ENCODE measurements around the gene GAN. TPM values are rescaled to one million over a fixed set of nuclear protein-coding genes. Genes with fewer than 3 reads are reported as not detected.

Gene GAN
- total RNA-seq: 6.8 TPM

GRCh38 chr16:81314603-81315270 lies at the start of gene GAN:
Gene GAN, plus strand, starts transcription at chr16:81314962. Its CDS starts 152 bp downstream, at chr16:81315114.
- peak within 1 kb of the TSS; percentile 81 to 89 (median 89) for H3K9ac ChIP-seq (ENCODE audit: low read depth in 1 of 3, low read length in 3 of 3)
- H3K36me3 ChIP-seq (ENCODE audit: control insufficient read depth in 3 of 3, insufficient read depth in 3 of 3, low read length in 3 of 3): no peaks in the 10 kb centered on the region
- no peaks in the 10 kb centered on the region for H3K9me3 ChIP-seq (ENCODE audit: control insufficient read depth in 3 of 3, low read length in 3 of 3)
- peaks cover 9 to 28% (median 22%) of the 10 kb centered on the region in 3 donors for H3K4me1 ChIP-seq (ENCODE audit: control insufficient read depth in 3 of 3, insufficient read depth in 3 of 3, low read length in 3 of 3)
- H3K27me3 ChIP-seq (ENCODE audit: control insufficient read depth in 3 of 3, insufficient read depth in 3 of 3, low read length in 3 of 3): no peaks in the 10 kb centered on the region
- H3K4me3 ChIP-seq (ENCODE audit: low read length in 3 of 3): peak within 1 kb of the TSS; percentile 97 to 99 (median 99)
- peak within 1 kb of the TSS; percentile 78 for H3K27ac ChIP-seq (ENCODE audit: low read depth, low read length)

- peaks cover 0 to 4% (median 0%) of the 10 kb centered on the region in 3 donors for H3K27me3 ChIP-seq (ENCODE audit: control insufficient read depth in 3 of 3, insufficient read depth in 3 of 3, low read length in 3 of 3)
- peaks cover 6 to 15% (median 8%) of the 10 kb centered on the region in 3 donors for H3K4me1 ChIP-seq (ENCODE audit: control insufficient read depth in 3 of 3, insufficient read depth in 3 of 3, low read length in 3 of 3)
- no peak overlapping the region for H3K27ac ChIP-seq (ENCODE audit: low read depth, low read length)
- H3K4me3 ChIP-seq (ENCODE audit: low read length in 3 of 3): no peak overlapping the region
- H3K36me3 ChIP-seq (ENCODE audit: control insufficient read depth in 3 of 3, insufficient read depth in 3 of 3, low read length in 3 of 3): no peaks in the 10 kb centered on the region
- H3K9me3 ChIP-seq (ENCODE audit: control insufficient read depth in 3 of 3, low read length in 3 of 3): no peaks in the 10 kb centered on the region
- no peak overlapping the region for H3K9ac ChIP-seq (ENCODE audit: low read depth in 1 of 3, low read length in 3 of 3)
Observed at GRCh38 chr16:81265052-81265451, 49.7 kb upstream of the GAN start.

- Histone ChIP-seq H3K4me1 (ENCODE audit: control insufficient read depth in 3 of 3, insufficient read depth in 3 of 3, low read length in 3 of 3) (peaks cover 6 to 15% (median 8%) of the 10 kb centered on the region in 3 donors), H3K27ac (ENCODE audit: low read depth, low read length) (no peak overlapping the region)
Observed at GRCh38 chr16:81265658-81266451, 48.9 kb upstream of the GAN start.

GRCh38 chr16:81266680-81267095 lies 48.1 kb upstream of the GAN start:
- Histone ChIP-seq H3K36me3 (ENCODE audit: control insufficient read depth in 3 of 3, insufficient read depth in 3 of 3, low read length in 3 of 3) (no peaks in the 10 kb centered on the region), H3K27me3 (ENCODE audit: control insufficient read depth in 3 of 3, insufficient read depth in 3 of 3, low read length in 3 of 3) (peaks cover 0 to 6% (median 0%) of the 10 kb centered on the region in 3 donors), H3K9ac (ENCODE audit: low read depth in 1 of 3, low read length in 3 of 3) (peak overlapping the region in 1 of 3 donors; percentile 8), H3K9me3 (ENCODE audit: control insufficient read depth in 3 of 3, low read length in 3 of 3) (no peaks in the 10 kb centered on the region), H3K4me1 (ENCODE audit: control insufficient read depth in 3 of 3, insufficient read depth in 3 of 3, low read length in 3 of 3) (peaks cover 6 to 15% (median 8%) of the 10 kb centered on the region in 3 donors), H3K27ac (ENCODE audit: low read depth, low read length) (no peak overlapping the region), H3K4me3 (ENCODE audit: low read length in 3 of 3) (no peak overlapping the region)

More at GRCh38 chr16:81265658-81266451, 48.9 kb upstream of the GAN start:
- Histone ChIP-seq H3K9me3 (ENCODE audit: control insufficient read depth in 3 of 3, low read length in 3 of 3) (no peaks in the 10 kb centered on the region), H3K27me3 (ENCODE audit: control insufficient read depth in 3 of 3, insufficient read depth in 3 of 3, low read length in 3 of 3) (peaks cover 0 to 6% (median 0%) of the 10 kb centered on the region in 3 donors), H3K9ac (ENCODE audit: low read depth in 1 of 3, low read length in 3 of 3) (no peak overlapping the region), H3K4me3 (ENCODE audit: low read length in 3 of 3) (no peak overlapping the region), H3K36me3 (ENCODE audit: control insufficient read depth in 3 of 3, insufficient read depth in 3 of 3, low read length in 3 of 3) (no peaks in the 10 kb centered on the region)

- peaks cover 6 to 15% (median 8%) of the 10 kb centered on the region in 3 donors for H3K4me1 ChIP-seq (ENCODE audit: control insufficient read depth in 3 of 3, insufficient read depth in 3 of 3, low read length in 3 of 3)
- no peak overlapping the region for H3K9ac ChIP-seq (ENCODE audit: low read depth in 1 of 3, low read length in 3 of 3)
- H3K4me3 ChIP-seq (ENCODE audit: low read length in 3 of 3): no peak overlapping the region
- H3K27me3 ChIP-seq (ENCODE audit: control insufficient read depth in 3 of 3, insufficient read depth in 3 of 3, low read length in 3 of 3): peaks cover 0 to 6% (median 0%) of the 10 kb centered on the region in 3 donors
- H3K9me3 ChIP-seq (ENCODE audit: control insufficient read depth in 3 of 3, low read length in 3 of 3): no peaks in the 10 kb centered on the region
- H3K36me3 ChIP-seq (ENCODE audit: control insufficient read depth in 3 of 3, insufficient read depth in 3 of 3, low read length in 3 of 3): no peaks in the 10 kb centered on the region
- H3K27ac ChIP-seq (ENCODE audit: low read depth, low read length): no peak overlapping the region
Observed at GRCh38 chr16:81268509-81268908, 46.3 kb upstream of the GAN start.

- no peaks in the 10 kb centered on the region for H3K4me1 ChIP-seq (ENCODE audit: control insufficient read depth in 3 of 3, insufficient read depth in 3 of 3, low read length in 3 of 3)
- no peak overlapping the region for H3K27ac ChIP-seq (ENCODE audit: low read depth, low read length)
- no peak overlapping the region for H3K4me3 ChIP-seq (ENCODE audit: low read length in 3 of 3)
- no peak overlapping the region for H3K9ac ChIP-seq (ENCODE audit: low read depth in 1 of 3, low read length in 3 of 3)
- H3K27me3 ChIP-seq (ENCODE audit: control insufficient read depth in 3 of 3, insufficient read depth in 3 of 3, low read length in 3 of 3): peaks cover 0 to 6% (median 0%) of the 10 kb centered on the region in 3 donors
- H3K9me3 ChIP-seq (ENCODE audit: control insufficient read depth in 3 of 3, low read length in 3 of 3): no peaks in the 10 kb centered on the region
- no peaks in the 10 kb centered on the region for H3K36me3 ChIP-seq (ENCODE audit: control insufficient read depth in 3 of 3, insufficient read depth in 3 of 3, low read length in 3 of 3)
Observed at GRCh38 chr16:81273223-81273950, 41.4 kb upstream of the GAN start.

GRCh38 chr16:81275064-81275532 lies 39.7 kb upstream of the GAN start:
- no peak overlapping the region for H3K27ac ChIP-seq (ENCODE audit: low read depth, low read length)
- no peak overlapping the region for H3K9ac ChIP-seq (ENCODE audit: low read depth in 1 of 3, low read length in 3 of 3)
- no peaks in the 10 kb centered on the region for H3K4me1 ChIP-seq (ENCODE audit: control insufficient read depth in 3 of 3, insufficient read depth in 3 of 3, low read length in 3 of 3)
- H3K36me3 ChIP-seq (ENCODE audit: control insufficient read depth in 3 of 3, insufficient read depth in 3 of 3, low read length in 3 of 3): no peaks in the 10 kb centered on the region
- no peaks in the 10 kb centered on the region for H3K9me3 ChIP-seq (ENCODE audit: control insufficient read depth in 3 of 3, low read length in 3 of 3)
- H3K4me3 ChIP-seq (ENCODE audit: low read length in 3 of 3): no peak overlapping the region
- peaks cover 0 to 1% (median 0%) of the 10 kb centered on the region in 3 donors for H3K27me3 ChIP-seq (ENCODE audit: control insufficient read depth in 3 of 3, insufficient read depth in 3 of 3, low read length in 3 of 3)

GRCh38 chr16:81275795-81276194 lies 39.0 kb upstream of the GAN start:
- no peak overlapping the region for H3K4me3 ChIP-seq (ENCODE audit: low read length in 3 of 3)
- H3K27me3 ChIP-seq (ENCODE audit: control insufficient read depth in 3 of 3, insufficient read depth in 3 of 3, low read length in 3 of 3): no peaks in the 10 kb centered on the region
- no peaks in the 10 kb centered on the region for H3K4me1 ChIP-seq (ENCODE audit: control insufficient read depth in 3 of 3, insufficient read depth in 3 of 3, low read length in 3 of 3)
- H3K27ac ChIP-seq (ENCODE audit: low read depth, low read length): no peak overlapping the region
- no peaks in the 10 kb centered on the region for H3K9me3 ChIP-seq (ENCODE audit: control insufficient read depth in 3 of 3, low read length in 3 of 3)
- H3K9ac ChIP-seq (ENCODE audit: low read depth in 1 of 3, low read length in 3 of 3): no peak overlapping the region
- no peaks in the 10 kb centered on the region for H3K36me3 ChIP-seq (ENCODE audit: control insufficient read depth in 3 of 3, insufficient read depth in 3 of 3, low read length in 3 of 3)

GRCh38 chr16:81276323-81276722 lies 38.4 kb upstream of the GAN start:
- no peaks in the 10 kb centered on the region for H3K4me1 ChIP-seq (ENCODE audit: control insufficient read depth in 3 of 3, insufficient read depth in 3 of 3, low read length in 3 of 3)
- H3K27ac ChIP-seq (ENCODE audit: low read depth, low read length): no peak overlapping the region
- H3K4me3 ChIP-seq (ENCODE audit: low read length in 3 of 3): no peak overlapping the region
- H3K9me3 ChIP-seq (ENCODE audit: control insufficient read depth in 3 of 3, low read length in 3 of 3): no peaks in the 10 kb centered on the region
- H3K36me3 ChIP-seq (ENCODE audit: control insufficient read depth in 3 of 3, insufficient read depth in 3 of 3, low read length in 3 of 3): no peaks in the 10 kb centered on the region
- no peak overlapping the region for H3K9ac ChIP-seq (ENCODE audit: low read depth in 1 of 3, low read length in 3 of 3)
- no peaks in the 10 kb centered on the region for H3K27me3 ChIP-seq (ENCODE audit: control insufficient read depth in 3 of 3, insufficient read depth in 3 of 3, low read length in 3 of 3)
